Measurements from ENCODE around the gene CCL18.
"Not testable (repeated sequence)": the region's sequence is repeated elsewhere in the genome, so short reads cannot be mapped to it uniquely, and the experiment has no call there.

Gene CCL18

GRCh38 chr17:36104701-36105181 lies 40.7 kb downstream of the CCL18 start:
- no peak for DNase-seq

GRCh38 chr17:36105781-36106492 lies 41.9 kb downstream of the CCL18 start:
- DNase-seq, result no peak

GRCh38 chr17:36106493-36106835 lies 42.4 kb downstream of the CCL18 start:
- DNase-seq, result no peak

GRCh38 chr17:36107660-36108059 lies 43.6 kb downstream of the CCL18 start:
- no peak for DNase-seq

- DNase-seq, result not testable (repeated sequence)
These were observed 44.2 kb downstream of the CCL18 start for GRCh38 chr17:36108265-36108664.

GRCh38 chr17:36111068-36111490 lies 47.0 kb downstream of the CCL18 start:
- no peak for DNase-seq

GRCh38 chr17:36112572-36112971 lies 48.5 kb downstream of the CCL18 start:
- no peak for DNase-seq

GRCh38 chr17:36113131-36113530 lies 49.1 kb downstream of the CCL18 start:
- DNase-seq, result not testable (repeated sequence)

- DNase-seq, result not testable (repeated sequence)
These were observed 51.0 kb downstream of the CCL18 start for GRCh38 chr17:36114971-36115648.

GRCh38 chr17:36115649-36115977 lies 51.5 kb downstream of the CCL18 start:
- not testable (repeated sequence) for DNase-seq

- DNase-seq, result no peak
These were observed 53.7 kb downstream of the CCL18 start for GRCh38 chr17:36117505-36118382.

- DNase-seq, result no peak
These were observed 54.6 kb downstream of the CCL18 start for GRCh38 chr17:36118477-36119353.

- DNase-seq, result no peak
These were observed 56.1 kb downstream of the CCL18 start for GRCh38 chr17:36120221-36120620.

GRCh38 chr17:36121099-36121498 lies 57.0 kb downstream of the CCL18 start:
- DNase-seq, result not testable (repeated sequence)

All from NCI-H524 (cell line).